Measurements from ENCODE around the gene TXLNB. TPM values are rescaled to one million over a fixed set of nuclear protein-coding genes. Genes with fewer than 3 reads are reported as not detected.

Gene TXLNB
- total and polyA plus RNA-seq, 2 donors (not counting 3 experiments of a cell fraction or from before 2014, with no cell fraction given), result 0.04 to 0.18 TPM

DNA sequence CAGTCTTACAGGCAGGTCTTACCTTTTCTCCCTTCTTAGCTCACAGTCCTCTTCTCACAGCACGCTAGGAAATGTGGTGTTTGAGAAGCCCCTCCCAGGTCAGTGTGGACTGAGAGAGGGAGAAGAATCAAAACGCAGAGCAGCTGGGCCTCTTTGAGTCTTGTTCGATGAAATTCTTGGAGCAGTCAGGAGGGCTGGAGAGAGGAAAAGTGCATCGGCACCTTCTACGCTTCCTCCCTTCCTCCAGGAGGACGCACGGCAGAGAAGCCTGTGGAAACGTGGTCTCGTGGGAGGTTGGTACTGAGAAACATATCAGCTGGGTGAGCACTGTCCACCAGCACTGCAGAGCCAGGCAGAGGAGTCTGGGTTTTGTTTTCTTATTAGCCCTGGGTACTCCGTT lies 52.7 kb downstream of the TXLNB start:
- no peak overlapping the region for H3K4me3 ChIP-seq (replicated peaks in 1 of 3; ENCODE audit: insufficient read depth in 1 of 3, low read depth in 1 of 3, low read length in 3 of 3)
- TF ChIP-seq, protein P1, sequence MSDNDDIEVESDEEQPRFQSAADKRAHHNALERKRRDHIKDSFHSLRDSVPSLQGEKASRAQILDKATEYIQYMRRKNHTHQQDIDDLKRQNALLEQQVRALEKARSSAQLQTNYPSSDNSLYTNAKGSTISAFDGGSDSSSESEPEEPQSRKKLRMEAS (IDR thresholded peaks at IDR 0.05; ENCODE audit: insufficient read depth, insufficient read length), result no peak
- TF ChIP-seq POLR2AphosphoS5 (IDR thresholded peaks at IDR 0.05; ENCODE audit: insufficient read depth, low read depth, low read length) (no peak), MYC (IDR thresholded peaks at IDR 0.05; ENCODE audit: low read depth, low read length) (no peak), EZH2 (IDR thresholded peaks at IDR 0.05; ENCODE audit: borderline replicate concordance, low read depth, low read length, severe bottlenecking) (no peak), POLR2A (IDR thresholded peaks at IDR 0.05; ENCODE audit: low read depth, low read length) (no peak), JUN (IDR thresholded peaks at IDR 0.05; ENCODE audit: borderline replicate concordance, insufficient read depth, insufficient read length, low read depth) (no peak), GATA2 (IDR thresholded peaks at IDR 0.05; ENCODE audit: insufficient read depth, insufficient read length, low read depth, low read length) (no peak)
- no peaks in the 10 kb centered on the region for H3K9me1 ChIP-seq (replicated peaks; ENCODE audit: control insufficient read depth, extremely low read depth, insufficient read depth, low read length)
- FAIRE-seq (no peak), DNase-seq (ENCODE audit: low read depth, low spot score) (no peak)
- H3K4me1 ChIP-seq (ENCODE audit: control insufficient read depth, extremely low read depth, insufficient read depth, low read length), result peaks cover 5% of the 10 kb centered on the region
- H3K4me2 ChIP-seq (ENCODE audit: insufficient read depth, low read length), result no peak overlapping the region
- dilution Hi-C loops (cut with MboI; ENCODE audit: extremely low pct_ligation_motif_present, low sequenced_read_pairs), result no loop called here
- no peak overlapping the region for H3K9ac ChIP-seq (replicated peaks; ENCODE audit: extremely low read depth, insufficient read depth, low read length)
- no peak overlapping the region for H3K27ac ChIP-seq (ENCODE audit: insufficient read depth, low read depth, low read length)
- no peak overlapping the region for H2AFZ ChIP-seq (ENCODE audit: low read depth, low read length)
- H3K9me3 ChIP-seq (replicated peaks; ENCODE audit: control insufficient read depth, insufficient read depth, low read length), result no peaks in the 10 kb centered on the region
- ChIA-PET POLR2A (no interaction called here), CTCF (interaction anchor here (0.8 kb wide), 1 partner anchor 20 kb away, joined by 3 read pairs; no protein-coding TSS in a partner anchor)
- intact Hi-C loops (cut with micrococcal nuclease), result no loop called here
- BruUV-seq (replicated peaks), result no TSS peak
- H4K20me1 ChIP-seq (replicated peaks; ENCODE audit: control insufficient read depth, extremely low read depth, insufficient read depth, low read length), result no peaks in the 10 kb centered on the region
- H3K27me3 ChIP-seq (ENCODE audit: control insufficient read depth in 2 of 2, insufficient read depth in 2 of 2, low read length in 2 of 2), result peaks cover 2 to 3% of the 10 kb centered on the region in 2 experiments
- no peaks in the 10 kb centered on the region for H3K36me3 ChIP-seq (ENCODE audit: control insufficient read depth in 2 of 2, extremely low read depth in 1 of 2, insufficient read depth in 2 of 2, low read length in 2 of 2)
- H3K79me2 ChIP-seq (ENCODE audit: control insufficient read depth, insufficient read depth, low read length), result no peaks in the 10 kb centered on the region

DNA sequence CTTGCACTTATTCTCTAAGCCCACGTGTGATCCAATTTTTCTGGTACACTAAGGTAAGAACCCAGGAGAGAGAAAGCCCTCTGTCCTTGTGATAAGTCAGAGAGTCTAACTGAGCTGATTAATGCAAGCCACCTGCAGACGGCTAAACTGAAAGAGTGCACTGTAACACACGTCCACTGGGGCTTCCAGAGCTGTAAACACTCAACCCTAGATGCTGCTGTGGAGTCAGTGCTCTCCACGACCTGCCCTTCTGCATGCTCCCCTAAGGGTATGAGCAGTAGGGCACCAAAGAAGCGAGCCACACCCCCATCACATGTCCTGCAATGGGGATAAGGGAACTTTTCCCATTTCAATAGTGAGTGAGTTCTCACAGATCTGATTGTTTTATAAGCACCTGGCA lies 55.7 kb downstream of the TXLNB start:
- no peak overlapping the region for H3K4me3 ChIP-seq (replicated peaks in 1 of 3; ENCODE audit: insufficient read depth in 1 of 3, low read depth in 1 of 3, low read length in 3 of 3)
- intact Hi-C loops (cut with micrococcal nuclease), result no loop called here

More for the DNA sequence above, 55.7 kb downstream of the TXLNB start:
- dilution Hi-C loops (cut with MboI; ENCODE audit: extremely low pct_ligation_motif_present, low sequenced_read_pairs), result no loop called here
- peaks cover 2 to 3% of the 10 kb centered on the region in 2 experiments for H3K27me3 ChIP-seq (ENCODE audit: control insufficient read depth in 2 of 2, insufficient read depth in 2 of 2, low read length in 2 of 2)
- H3K9ac ChIP-seq (replicated peaks; ENCODE audit: extremely low read depth, insufficient read depth, low read length), result no peak overlapping the region
- H4K20me1 ChIP-seq (replicated peaks; ENCODE audit: control insufficient read depth, extremely low read depth, insufficient read depth, low read length), result no peaks in the 10 kb centered on the region
- H3K36me3 ChIP-seq (ENCODE audit: control insufficient read depth in 2 of 2, extremely low read depth in 1 of 2, insufficient read depth in 2 of 2, low read length in 2 of 2), result no peaks in the 10 kb centered on the region
- no peaks in the 10 kb centered on the region for H3K9me3 ChIP-seq (replicated peaks; ENCODE audit: control insufficient read depth, insufficient read depth, low read length)
- H3K4me1 ChIP-seq (ENCODE audit: control insufficient read depth, extremely low read depth, insufficient read depth, low read length), result peaks cover 5% of the 10 kb centered on the region
- BruUV-seq (replicated peaks), result no TSS peak
- ChIA-PET CTCF (no interaction called here), POLR2A (no interaction called here)
- no peak overlapping the region for H3K27ac ChIP-seq (ENCODE audit: insufficient read depth, low read depth, low read length)
- H3K79me2 ChIP-seq (ENCODE audit: control insufficient read depth, insufficient read depth, low read length), result no peaks in the 10 kb centered on the region
- no peak for FAIRE-seq
- H3K9me1 ChIP-seq (replicated peaks; ENCODE audit: control insufficient read depth, extremely low read depth, insufficient read depth, low read length), result no peaks in the 10 kb centered on the region
- H3K4me2 ChIP-seq (ENCODE audit: insufficient read depth, low read length), result no peak overlapping the region
- H2AFZ ChIP-seq (ENCODE audit: low read depth, low read length), result no peak overlapping the region
- TF ChIP-seq FOS (IDR thresholded peaks at IDR 0.05; ENCODE audit: borderline replicate concordance, insufficient read depth, low read length), result no peak
- TF ChIP-seq GATA2 (IDR thresholded peaks at IDR 0.05; ENCODE audit: insufficient read depth, insufficient read length, low read depth, low read length), result no peak
- no peak for TF ChIP-seq MYC (IDR thresholded peaks at IDR 0.05; ENCODE audit: low read depth, low read length)
- no peak for DNase-seq (ENCODE audit: low read depth, low spot score)

Measured in endothelial cell of umbilical vein (primary cell).